Heart left ventricle (tissue), 13 donors: ENCODE data around the gene C2CD4C.

Source experiments
- CTCF ChIP-seq, 12 donors: fragments of 200-600 bp; sonication (generic) in 4 of 12; IDR thresholded peaks; one replicate each; pipeline versions ENCODE4 v1.5.0 to v1.8.0; 2018 to 2022; ENCODE audit warnings: antibody characterized with exemption in 12 of 12, mild to moderate bottlenecking in 5 of 12
- POLR2A ChIP-seq, 2 donors: fragments of 450-650 bp; IDR thresholded peaks; one replicate each; pipeline ENCODE4 v1.6.1; 2017; ENCODE audit warnings: antibody characterized with exemption in 2 of 2, mild to moderate bottlenecking in 2 of 2, moderate library complexity in 2 of 2
- donor health status: ischemic (EF 13 %, LVEDD 7.1; RV severe dilation, severe dysfunction).
- donor health status: DM: no; HTN: yes; CAD: no.
- donor health status: DM: no; HTN: no; CAD: no.
- donor health status: ischemic (EF 25% LVEDD 6.9; RV normal size, moderate dysfunction).
- donor health status: ischemic (EF 25% LVEDD 5.7; RV mildly dilated, moderate dysfunction).
- donor health status: ischemic (EF 35%, LVEDD 5.7; RV mildly dilated, moderate dysfunction).
- donor health status: nonischemic (EF 11% LVEDD 7.7; RV severe dilation, severe dysfunction).
- donor health status: DM: yes; HTN: yes; CAD: no.
- donor health status: PGD.
- donor health status: ischemic (EF 29% LVEDD 5.4; RV normal size, mild dysfunction).
- donor health status: nonischemic (EF 23%, LVEDD 6.1; RV moderate dilation, normal function).

DNA sequence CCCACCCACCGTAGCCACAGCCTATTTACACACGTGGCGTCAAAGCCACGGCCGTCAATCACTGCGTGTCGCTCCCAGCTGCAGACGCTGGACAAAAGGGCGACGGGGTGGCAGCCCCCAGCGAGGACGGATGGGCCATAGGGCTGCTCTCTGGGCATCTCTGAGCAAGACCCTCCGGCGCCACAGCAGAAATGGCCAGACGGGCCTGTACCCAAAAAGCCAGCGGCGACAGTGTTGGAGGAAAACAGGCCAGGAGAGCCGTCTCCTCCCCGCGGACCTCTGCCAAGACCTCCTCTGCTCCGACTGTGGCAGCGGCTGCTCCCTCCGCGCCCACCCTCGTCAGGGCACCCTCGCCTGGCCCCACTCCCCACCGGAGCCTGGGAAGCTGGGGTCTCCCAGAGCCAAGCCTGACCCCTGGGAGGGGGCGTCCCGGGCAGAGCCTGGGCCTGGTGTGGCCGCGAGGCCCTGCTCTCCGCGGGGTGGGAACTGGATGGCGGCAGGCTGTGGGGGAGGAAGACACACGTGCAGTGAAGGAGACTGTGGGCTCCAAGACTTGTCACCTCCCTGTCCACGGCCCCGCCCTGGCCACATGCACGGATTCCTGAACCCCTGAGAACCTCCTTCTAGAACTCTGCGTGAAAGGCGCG, 2.7 kb downstream of the C2CD4C start:
- no peak for TF ChIP-seq CTCF (IDR thresholded peaks at IDR 0.05)
- TF ChIP-seq POLR2A (IDR thresholded peaks at IDR 0.05) = no peak
